ENCODE measurements around the gene CLIC4. TPM values are rescaled to one million over a fixed set of nuclear protein-coding genes. Genes with fewer than 3 reads are reported as not detected.

CLIC4 gene
- total and polyA plus RNA-seq, 10 of the 15 experiments (the other 5 are each of a cell fraction or from before 2014, with no cell fraction given), result 20.4 to 107 (median 69.6) TPM

- no peaks in the 10 kb centered on the region for H3K27me3 ChIP-seq (replicated peaks in 1 of 2; ENCODE audit: control insufficient read depth in 2 of 2, insufficient read depth in 2 of 2, low read length in 1 of 2)
- ATAC-seq (no peak), DNase-seq (ENCODE audit: low read depth, low spot score) (no peak), FAIRE-seq (no peak)
- no peak overlapping the region for H3K4me2 ChIP-seq (ENCODE audit: control insufficient read depth, insufficient read depth)
- in situ Hi-C loops (cut with MboI) (no loop called here), intact Hi-C loops (cut with micrococcal nuclease; ENCODE audit: unreplicated experiment) (no loop called here)
- RAD21 ChIA-PET (ENCODE audit: unreplicated experiment), result interaction anchor here (0.7 to 10.7 kb wide), 8 partner anchors 9 to 414 kb away, joined by 3 to 377 read pairs (median 6); partner anchors contain the start of gene CLIC4
- BruUV-seq (replicated peaks), result no TSS peak
- WGBS (ENCODE audit: insufficient coverage, insufficient replicate concordance, low lambda C conversion rate, missing lambda C conversion rate), result 80% methylated on average over 3 of the region's 4 CpGs
- no peak overlapping the region for H3K4me3 ChIP-seq
- POLR2A ChIA-PET, result interaction anchor here (0.9 to 1.3 kb wide), 6 partner anchors 8 to 136 kb away, joined by 3 to 5 read pairs (median 4); partner anchors contain the start of gene CLIC4
- no peaks in the 10 kb centered on the region for H3K9me3 ChIP-seq (replicated peaks; ENCODE audit: control insufficient read depth, insufficient read depth, low read length)
- CTCF ChIA-PET, result interaction anchor here (0.9 to 16.2 kb wide), 7 partner anchors 8 to 137 kb away, joined by 3 to 655 read pairs (median 12); partner anchors contain the start of gene CLIC4
- H3K27ac ChIP-seq (ENCODE audit: control insufficient read depth, insufficient read depth), result no peak overlapping the region
- H3K79me2 ChIP-seq (ENCODE audit: control insufficient read depth, insufficient read depth, low read length), result peaks cover 4% of the 10 kb centered on the region
- peaks cover 3% of the 10 kb centered on the region; the same call in 1 of the 2 replicates for H3K4me1 ChIP-seq (ENCODE audit: control insufficient read depth, insufficient read depth, low read length)
- H3K9ac ChIP-seq (ENCODE audit: control insufficient read depth, insufficient read depth, low read length), result no peak overlapping the region
- H3K36me3 ChIP-seq (ENCODE audit: control insufficient read depth in 2 of 2, insufficient read depth in 2 of 2, low read length in 1 of 2), result peaks cover 0 to 5% of the 10 kb centered on the region in 2 experiments; a peak in 2 of 4 replicates
- SMC1A ChIA-PET (ENCODE audit: uncharacterized antibody, unreplicated experiment), result interaction anchor here (0.6 to 10.5 kb wide), 17 partner anchors 8 to 436 kb away, joined by 3 to 412 read pairs (median 6); partner anchors contain the start of genes CLIC4 and SRRM1
- H2AFZ ChIP-seq (ENCODE audit: control insufficient read depth, low read depth, low read length), result no peak overlapping the region
- no peaks in the 10 kb centered on the region for H4K20me1 ChIP-seq (ENCODE audit: control insufficient read depth, insufficient read depth)
- TF ChIP-seq ZNF622 (IDR thresholded peaks at IDR 0.05), result no peak
- TF ChIP-seq RAD51 (IDR thresholded peaks at IDR 0.05), result no peak
- TF ChIP-seq SMAD5 (IDR thresholded peaks at IDR 0.05; ENCODE audit: low read depth), result no peak
- no peak for TF ChIP-seq CBX3 (IDR thresholded peaks at IDR 0.05; ENCODE audit: borderline replicate concordance, low read depth)
- no peak for TF ChIP-seq RCOR1 (conservative IDR thresholded peaks at IDR 0.05; ENCODE audit: low read depth, low read length)
- TF ChIP-seq EED (IDR thresholded peaks at IDR 0.05; ENCODE audit: low read depth), result no peak
- no peak for TF ChIP-seq YY1 (IDR thresholded peaks at IDR 0.05; ENCODE audit: low read depth, low read length)
- TF ChIP-seq, protein P1, sequence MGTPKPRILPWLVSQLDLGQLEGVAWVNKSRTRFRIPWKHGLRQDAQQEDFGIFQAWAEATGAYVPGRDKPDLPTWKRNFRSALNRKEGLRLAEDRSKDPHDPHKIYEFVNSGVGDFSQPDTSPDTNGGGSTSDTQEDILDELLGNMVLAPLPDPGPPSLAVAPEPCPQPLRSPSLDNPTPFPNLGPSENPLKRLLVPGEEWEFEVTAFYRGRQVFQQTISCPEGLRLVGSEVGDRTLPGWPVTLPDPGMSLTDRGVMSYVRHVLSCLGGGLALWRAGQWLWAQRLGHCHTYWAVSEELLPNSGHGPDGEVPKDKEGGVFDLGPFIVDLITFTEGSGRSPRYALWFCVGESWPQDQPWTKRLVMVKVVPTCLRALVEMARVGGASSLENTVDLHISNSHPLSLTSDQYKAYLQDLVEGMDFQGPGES (IDR thresholded peaks at IDR 0.05), result no peak
- no peak for TF ChIP-seq TBL1XR1 (IDR thresholded peaks at IDR 0.05; ENCODE audit: low read depth, low read length)
- TF ChIP-seq, protein P2, sequence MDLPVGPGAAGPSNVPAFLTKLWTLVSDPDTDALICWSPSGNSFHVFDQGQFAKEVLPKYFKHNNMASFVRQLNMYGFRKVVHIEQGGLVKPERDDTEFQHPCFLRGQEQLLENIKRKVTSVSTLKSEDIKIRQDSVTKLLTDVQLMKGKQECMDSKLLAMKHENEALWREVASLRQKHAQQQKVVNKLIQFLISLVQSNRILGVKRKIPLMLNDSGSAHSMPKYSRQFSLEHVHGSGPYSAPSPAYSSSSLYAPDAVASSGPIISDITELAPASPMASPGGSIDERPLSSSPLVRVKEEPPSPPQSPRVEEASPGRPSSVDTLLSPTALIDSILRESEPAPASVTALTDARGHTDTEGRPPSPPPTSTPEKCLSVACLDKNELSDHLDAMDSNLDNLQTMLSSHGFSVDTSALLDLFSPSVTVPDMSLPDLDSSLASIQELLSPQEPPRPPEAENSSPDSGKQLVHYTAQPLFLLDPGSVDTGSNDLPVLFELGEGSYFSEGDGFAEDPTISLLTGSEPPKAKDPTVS (IDR thresholded peaks at IDR 0.05; ENCODE audit: low read depth, low read length), result no peak
- no peak for TF ChIP-seq SIX5 (IDR thresholded peaks at IDR 0.05; ENCODE audit: low read depth, low read length, severe bottlenecking)
- TF ChIP-seq, protein P3, sequence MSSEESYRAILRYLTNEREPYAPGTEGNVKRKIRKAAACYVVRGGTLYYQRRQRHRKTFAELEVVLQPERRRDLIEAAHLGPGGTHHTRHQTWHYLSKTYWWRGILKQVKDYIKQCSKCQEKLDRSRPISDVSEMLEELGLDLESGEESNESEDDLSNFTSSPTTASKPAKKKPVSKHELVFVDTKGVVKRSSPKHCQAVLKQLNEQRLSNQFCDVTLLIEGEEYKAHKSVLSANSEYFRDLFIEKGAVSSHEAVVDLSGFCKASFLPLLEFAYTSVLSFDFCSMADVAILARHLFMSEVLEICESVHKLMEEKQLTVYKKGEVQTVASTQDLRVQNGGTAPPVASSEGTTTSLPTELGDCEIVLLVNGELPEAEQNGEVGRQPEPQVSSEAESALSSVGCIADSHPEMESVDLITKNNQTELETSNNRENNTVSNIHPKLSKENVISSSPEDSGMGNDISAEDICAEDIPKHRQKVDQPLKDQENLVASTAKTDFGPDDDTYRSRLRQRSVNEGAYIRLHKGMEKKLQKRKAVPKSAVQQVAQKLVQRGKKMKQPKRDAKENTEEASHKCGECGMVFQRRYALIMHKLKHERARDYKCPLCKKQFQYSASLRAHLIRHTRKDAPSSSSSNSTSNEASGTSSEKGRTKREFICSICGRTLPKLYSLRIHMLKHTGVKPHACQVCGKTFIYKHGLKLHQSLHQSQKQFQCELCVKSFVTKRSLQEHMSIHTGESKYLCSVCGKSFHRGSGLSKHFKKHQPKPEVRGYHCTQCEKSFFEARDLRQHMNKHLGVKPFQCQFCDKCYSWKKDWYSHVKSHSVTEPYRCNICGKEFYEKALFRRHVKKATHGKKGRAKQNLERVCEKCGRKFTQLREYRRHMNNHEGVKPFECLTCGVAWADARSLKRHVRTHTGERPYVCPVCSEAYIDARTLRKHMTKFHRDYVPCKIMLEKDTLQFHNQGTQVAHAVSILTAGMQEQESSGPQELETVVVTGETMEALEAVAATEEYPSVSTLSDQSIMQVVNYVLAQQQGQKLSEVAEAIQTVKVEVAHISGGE (CRISPR knock-in tag; IDR thresholded peaks at IDR 0.05), result no peak
- TF ChIP-seq, protein P4, sequence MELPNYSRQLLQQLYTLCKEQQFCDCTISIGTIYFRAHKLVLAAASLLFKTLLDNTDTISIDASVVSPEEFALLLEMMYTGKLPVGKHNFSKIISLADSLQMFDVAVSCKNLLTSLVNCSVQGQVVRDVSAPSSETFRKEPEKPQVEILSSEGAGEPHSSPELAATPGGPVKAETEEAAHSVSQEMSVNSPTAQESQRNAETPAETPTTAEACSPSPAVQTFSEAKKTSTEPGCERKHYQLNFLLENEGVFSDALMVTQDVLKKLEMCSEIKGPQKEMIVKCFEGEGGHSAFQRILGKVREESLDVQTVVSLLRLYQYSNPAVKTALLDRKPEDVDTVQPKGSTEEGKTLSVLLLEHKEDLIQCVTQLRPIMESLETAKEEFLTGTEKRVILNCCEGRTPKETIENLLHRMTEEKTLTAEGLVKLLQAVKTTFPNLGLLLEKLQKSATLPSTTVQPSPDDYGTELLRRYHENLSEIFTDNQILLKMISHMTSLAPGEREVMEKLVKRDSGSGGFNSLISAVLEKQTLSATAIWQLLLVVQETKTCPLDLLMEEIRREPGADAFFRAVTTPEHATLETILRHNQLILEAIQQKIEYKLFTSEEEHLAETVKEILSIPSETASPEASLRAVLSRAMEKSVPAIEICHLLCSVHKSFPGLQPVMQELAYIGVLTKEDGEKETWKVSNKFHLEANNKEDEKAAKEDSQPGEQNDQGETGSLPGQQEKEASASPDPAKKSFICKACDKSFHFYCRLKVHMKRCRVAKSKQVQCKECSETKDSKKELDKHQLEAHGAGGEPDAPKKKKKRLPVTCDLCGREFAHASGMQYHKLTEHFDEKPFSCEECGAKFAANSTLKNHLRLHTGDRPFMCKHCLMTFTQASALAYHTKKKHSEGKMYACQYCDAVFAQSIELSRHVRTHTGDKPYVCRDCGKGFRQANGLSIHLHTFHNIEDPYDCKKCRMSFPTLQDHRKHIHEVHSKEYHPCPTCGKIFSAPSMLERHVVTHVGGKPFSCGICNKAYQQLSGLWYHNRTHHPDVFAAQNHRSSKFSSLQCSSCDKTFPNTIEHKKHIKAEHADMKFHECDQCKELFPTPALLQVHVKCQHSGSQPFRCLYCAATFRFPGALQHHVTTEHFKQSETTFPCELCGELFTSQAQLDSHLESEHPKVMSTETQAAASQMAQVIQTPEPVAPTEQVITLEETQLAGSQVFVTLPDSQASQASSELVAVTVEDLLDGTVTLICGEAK (IDR thresholded peaks at IDR 0.05; ENCODE audit: borderline replicate concordance), result no peak
- no peak for TF ChIP-seq POLR2A (IDR thresholded peaks at IDR 0.05; ENCODE audit: low read depth, low read length)
Measured at GRCh38 chr1:24828183-24828886, 83.1 kb downstream of the CLIC4 start.
